NCI-H345 treated with DMSO at 0.1 percent for 48 hours (cell line): Measurements from ENCODE around the gene ZNF497.
"Not testable (repeated sequence)": the region's sequence is repeated elsewhere in the genome, so short reads cannot be mapped to it uniquely, and the experiment has no call there.

Experiments
- DNase-seq: peaks from one replicate; lab custom pipeline; 2025; ENCODE audit not compliant: unreplicated experiment; lab: John Stamatoyannopoulos, UW

ZNF497 gene

DNA sequence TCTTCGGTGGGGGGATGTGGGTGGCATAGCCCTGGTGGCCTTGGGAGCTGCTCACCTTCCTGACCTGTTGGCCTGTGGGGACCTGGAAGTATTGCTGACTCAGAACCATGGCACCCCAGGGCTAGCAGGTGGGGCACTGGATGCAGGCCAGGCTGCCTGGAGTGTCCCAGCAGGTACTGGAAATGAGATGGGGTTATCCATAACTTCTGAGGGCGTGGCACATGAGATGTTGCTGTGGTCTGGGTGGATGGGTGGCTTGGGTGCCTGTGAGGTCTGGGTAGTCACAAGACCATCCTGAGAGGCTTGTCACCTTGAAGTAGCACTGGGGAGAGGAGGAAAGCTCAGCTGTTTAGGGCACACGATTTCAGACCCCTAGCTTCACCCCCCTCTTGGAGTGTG lies 32.3 kb upstream of the ZNF497 start:
- no peak for DNase-seq

DNA sequence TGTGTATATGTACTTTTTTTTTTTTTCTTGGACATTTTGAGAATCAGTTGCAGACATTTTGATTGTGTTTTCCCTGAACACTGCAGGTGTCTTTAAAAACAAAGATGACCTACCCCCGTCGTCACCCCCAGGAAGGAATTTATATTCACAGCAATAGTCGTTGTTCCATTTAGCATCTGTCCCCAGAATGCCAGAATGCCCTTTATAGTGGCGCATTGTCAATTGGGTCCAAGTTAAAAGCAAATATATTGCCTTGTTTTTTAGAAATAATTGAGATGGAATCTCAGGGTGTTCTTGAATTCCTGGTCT lies 31.1 kb upstream of the ZNF497 start:
- DNase-seq = no peak

DNA sequence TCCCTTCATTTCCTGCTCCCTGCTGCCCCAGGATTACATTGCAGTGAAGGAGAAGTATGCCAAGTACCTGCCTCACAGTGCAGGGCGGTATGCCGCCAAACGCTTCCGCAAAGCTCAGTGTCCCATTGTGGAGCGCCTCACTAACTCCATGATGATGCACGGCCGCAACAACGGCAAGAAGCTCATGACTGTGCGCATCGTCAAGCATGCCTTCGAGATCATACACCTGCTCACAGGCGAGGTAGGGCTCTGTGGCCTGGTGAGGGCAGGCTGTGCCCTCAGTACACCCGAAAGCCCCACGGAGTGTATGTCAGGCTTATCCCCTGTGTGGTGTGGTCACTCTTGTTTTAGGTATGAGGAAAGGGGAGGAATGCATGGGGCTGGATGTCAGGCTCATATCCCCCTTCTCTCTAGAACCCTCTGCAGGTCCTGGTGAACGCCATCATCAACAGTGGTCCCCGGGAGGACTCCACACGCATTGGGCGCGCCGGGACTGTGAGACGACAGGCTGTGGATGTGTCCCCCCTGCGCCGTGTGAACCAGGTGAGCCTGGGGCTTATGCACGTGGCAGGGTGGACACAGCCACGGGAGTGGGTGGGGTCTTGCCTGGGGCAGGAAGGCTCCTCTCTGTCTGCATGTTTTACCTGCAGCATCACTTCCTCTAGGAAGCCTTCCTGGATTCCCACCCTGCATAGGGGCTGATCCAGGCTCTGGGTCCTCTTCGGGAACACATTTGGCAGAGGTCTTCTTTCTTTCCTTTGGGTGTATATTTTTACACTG lies 30.6 kb upstream of the ZNF497 start:
- DNase-seq = no peak

DNA sequence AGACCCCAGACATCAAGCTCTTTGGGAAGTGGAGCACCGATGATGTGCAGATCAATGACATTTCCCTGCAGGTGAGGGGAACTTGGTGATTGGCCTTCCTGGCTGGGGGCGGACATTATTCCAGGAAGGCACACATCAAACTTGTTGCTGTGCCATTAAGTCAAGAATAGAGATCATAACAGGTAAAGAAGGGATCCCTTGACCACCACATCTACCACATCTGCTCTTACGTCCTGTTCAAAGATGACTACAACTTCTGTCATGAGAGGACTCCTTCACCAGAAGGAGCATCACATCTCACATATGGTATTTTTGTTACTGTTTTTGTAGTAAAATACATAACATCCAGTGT lies 25.6 kb upstream of the ZNF497 start:
- no peak for DNase-seq

GRCh38 chr19:58387338-58388174 lies 25.0 kb upstream of the ZNF497 start:
- no peak for DNase-seq

- peak; percentile 83 for DNase-seq
Measured at GRCh38 chr19:58386576-58387337, 24.2 kb upstream of the ZNF497 start, which contains the start of gene RPS5. Gene RPS5 (plus strand): TSS chr19:58387269. CDS start chr19:58388138, 869 bp downstream.

DNA sequence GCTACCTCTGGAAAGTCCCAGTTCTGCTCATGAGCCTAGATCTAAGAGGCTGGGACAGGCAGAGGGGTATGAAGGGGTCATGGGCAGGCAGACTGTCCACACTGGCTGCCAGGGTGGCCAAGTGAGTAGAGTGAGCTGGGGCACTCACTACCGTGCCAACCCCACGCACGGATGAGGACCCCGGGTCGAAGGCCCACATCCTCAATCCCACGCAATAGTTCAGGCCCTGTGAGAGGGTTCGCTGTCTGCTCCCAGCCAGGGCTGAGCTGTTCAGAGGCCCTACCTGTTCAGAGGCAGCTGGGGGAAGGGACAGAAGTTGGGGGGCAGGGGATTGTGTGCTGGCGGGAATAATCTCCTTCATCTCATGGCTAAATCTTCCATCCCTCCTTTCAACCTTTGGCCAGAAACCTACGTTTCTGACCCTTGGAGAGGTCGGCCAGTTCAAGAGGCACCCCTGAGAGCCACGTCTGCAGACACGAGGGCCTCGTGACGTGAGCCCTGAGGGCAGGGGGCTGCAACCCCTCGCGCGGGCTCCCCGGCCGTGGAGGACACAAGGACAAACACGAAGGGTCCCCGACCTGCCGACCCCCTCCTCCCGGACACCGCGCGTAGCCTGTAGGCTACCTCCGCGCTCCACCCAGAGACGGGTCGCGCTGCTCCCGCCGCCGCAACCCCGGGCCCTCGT lies 23.5 kb upstream of the ZNF497 start:
- DNase-seq = no peak

GRCh38 chr19:58385313-58385890 lies 22.9 kb upstream of the ZNF497 start:
- DNase-seq = no peak

DNA sequence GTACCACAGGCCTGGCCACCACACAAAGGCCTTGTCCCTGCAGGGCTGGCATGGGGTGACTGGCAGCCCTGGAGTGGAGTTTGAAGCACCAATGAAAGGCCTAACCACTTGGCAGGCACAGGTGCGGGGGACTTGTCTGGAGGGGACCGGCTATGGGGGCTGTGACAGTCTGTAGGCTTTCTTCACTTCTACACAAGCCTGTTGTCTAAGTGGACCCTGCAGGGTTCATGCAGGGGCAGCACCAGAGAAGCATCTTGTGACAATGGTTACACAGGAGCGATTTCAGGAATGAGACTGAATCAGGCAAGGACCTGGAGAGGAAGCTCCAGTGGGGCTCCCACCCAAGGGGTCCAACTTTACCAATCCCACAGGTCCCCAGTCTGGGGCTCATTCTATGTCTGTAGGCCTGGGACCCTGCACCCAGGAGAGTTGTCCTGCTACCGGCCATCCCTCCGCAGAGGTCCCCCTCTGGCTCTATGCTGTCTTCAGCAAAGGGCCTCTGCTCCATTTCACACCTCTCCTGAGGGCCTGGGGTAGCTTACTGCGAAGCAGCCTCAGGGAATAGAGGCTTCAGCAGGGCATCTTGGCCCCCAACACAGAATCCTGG lies 20.5 kb upstream of the ZNF497 start:
- no peak for DNase-seq

DNA sequence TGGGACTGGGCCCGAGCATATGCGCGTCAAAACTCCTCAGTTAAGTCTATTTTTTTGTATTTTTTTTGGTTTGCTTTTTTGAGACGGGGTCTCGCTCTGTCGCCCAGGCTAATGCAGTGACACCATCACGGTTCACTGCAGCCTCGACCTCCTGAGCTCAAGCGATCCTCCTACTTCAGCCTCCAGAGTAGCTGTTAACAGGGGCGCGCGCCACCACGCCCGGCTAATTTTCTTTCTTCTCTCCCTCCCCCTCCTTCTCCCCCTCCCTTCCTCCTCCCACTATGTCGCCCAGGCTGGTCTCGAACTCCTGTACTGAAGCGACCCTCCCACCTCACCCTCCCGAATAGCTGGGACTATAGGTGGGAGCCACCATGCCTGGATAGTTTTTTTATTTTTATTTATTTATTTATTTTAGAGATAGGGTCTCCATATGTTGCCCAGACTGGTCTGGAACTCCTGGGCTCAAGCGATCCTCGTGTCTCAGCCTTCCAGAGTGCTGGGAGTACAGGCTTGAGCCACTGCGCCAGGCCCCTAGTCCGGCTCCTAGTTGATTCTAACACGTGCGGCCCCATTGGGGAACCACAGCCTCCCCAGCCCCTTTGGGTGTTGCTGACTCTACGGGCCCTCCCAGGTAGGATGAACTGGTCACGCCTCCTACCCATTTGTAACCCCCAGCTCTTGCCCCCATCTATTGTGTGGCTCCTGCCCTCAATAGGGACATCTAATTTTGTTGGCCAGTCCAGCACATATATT lies 19.1 kb upstream of the ZNF497 start:
- no peak for DNase-seq

DNA sequence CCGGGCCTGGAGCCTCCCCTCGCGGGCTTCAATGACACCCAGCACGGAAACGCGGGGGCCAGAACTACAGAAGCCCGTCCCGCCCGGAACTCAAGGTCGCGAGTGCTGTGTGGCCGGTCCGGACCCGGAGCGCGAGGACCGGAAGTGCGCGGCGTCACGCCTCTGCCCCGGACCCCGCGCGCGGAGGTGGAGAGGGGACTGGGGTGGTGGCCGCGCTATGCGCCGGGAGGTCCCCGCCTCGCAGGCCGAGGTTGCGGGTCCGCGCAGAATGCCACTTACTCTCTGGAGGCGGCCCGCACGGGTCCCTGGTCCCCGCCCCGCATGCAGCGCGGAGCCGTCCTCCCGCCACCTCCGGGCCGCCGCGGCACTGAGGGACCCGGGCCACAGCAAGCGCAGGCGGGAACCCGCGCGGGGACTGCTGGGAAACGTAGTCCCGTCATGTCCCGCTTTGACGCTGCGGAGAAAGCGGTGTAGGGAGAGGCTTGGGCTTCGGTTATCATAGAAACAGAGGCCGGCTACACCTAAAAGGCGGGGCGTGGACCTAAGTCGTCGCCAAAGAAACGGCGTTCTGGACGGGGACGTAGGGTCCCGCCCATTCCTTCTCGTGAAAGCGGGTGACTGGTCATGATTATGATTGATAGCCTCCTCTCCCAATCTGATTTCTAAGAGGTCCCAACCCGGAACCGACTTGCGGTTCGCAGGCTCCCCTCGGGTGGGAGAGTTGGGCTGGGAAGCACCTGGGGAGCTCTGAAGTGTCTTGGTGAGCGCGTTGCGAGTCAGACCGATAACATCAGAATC lies 18.3 kb upstream of the ZNF497 start, which contains the start of gene ZNF837:
Gene ZNF837, minus strand, starts transcription at position 369 of the 798 bp plus-strand sequence. CDS start 11,698 bp downstream, outside the sequence.
- DNase-seq = peak; percentile 92

DNA sequence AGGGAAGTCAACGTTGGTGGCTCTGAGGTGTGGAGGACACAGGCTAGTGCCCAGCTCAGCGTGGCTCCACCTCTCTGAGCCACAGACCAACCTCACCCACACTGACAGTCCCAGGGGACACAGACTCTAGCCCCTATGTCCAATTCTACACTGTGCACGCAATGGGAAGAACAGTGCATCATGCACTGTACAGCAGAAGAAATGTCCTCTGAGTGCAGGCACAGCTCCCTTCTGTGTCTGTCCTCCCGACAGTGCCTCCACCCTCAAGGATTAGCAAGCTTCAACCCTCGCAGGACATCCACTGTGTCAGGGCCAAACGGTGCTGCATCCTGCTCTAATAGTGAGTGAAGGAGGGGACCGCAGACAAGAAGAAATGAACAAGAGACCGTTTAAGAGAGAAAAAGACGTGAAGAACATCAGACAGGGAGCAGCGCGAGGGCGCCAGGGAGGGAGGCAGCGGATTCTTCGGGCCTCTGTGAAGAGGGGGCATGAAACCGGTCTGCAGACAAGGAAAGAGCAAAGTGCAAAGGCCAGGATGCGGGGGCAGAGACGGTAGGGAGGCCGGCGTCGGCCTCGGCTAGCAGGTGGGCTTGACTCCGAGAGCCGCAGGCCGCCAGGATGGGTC lies 17.6 kb upstream of the ZNF497 start:
- no peak for DNase-seq

DNA sequence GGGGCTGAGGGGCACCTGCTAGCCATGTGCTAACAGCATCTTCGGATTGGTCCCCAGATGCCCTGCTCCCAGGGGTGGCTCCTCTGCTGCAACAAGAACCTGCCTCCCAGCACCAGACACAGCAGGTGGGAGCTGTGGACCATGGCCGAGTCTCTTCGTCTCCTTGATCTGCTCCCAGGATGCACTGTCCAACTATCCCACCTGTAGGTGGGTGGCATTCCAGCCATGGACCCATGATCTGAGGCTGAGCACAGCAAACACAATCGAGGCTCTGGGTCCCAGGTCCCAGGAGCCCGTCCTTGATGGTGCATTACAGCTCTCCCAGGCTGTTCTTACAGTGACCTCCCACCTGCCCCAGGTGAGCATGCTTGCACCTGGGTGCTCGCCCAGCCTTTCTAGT lies 16.7 kb upstream of the ZNF497 start:
- DNase-seq = no peak

DNA sequence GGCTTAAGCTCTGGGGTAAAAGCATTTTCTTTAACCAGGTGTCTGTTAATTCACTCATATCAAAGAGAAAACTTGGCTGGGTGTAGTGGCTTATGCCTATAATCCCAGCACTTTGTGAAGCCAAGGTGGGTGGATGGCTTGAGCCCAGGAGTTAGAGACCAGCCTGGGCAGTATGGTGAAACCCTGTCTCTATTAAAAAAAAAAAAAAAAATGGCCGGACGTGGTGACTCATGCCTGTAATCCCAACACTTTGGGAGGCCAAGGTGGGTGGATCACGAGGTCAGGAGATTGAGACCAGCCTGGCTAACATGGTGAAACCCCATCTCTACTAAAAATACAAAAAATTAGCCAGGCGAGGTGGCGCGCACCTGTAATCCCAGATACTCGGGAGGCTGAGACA lies 14.2 kb upstream of the ZNF497 start:
- DNase-seq = not testable (repeated sequence)

DNA sequence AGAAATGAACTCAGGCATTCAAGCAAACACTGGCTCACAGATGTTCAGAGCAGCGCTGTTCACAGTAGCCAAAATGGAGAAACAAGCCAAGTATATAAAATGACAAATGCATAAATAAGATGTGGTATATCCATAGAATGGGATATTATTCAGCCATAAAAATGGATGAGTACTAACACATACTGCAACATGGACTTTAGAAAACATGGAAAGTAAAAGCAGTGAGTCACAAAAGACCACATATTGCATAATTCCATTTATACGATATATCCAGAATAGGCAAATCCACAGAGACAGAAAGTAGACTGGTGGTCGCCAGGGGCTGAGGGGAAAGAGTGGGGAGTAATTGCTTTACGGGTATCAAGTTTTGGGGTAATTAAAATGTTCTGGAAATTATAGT lies 11.6 kb upstream of the ZNF497 start:
- no peak for DNase-seq

GRCh38 chr19:58372311-58373133 lies 10.0 kb upstream of the ZNF497 start:
- DNase-seq = no peak

DNA sequence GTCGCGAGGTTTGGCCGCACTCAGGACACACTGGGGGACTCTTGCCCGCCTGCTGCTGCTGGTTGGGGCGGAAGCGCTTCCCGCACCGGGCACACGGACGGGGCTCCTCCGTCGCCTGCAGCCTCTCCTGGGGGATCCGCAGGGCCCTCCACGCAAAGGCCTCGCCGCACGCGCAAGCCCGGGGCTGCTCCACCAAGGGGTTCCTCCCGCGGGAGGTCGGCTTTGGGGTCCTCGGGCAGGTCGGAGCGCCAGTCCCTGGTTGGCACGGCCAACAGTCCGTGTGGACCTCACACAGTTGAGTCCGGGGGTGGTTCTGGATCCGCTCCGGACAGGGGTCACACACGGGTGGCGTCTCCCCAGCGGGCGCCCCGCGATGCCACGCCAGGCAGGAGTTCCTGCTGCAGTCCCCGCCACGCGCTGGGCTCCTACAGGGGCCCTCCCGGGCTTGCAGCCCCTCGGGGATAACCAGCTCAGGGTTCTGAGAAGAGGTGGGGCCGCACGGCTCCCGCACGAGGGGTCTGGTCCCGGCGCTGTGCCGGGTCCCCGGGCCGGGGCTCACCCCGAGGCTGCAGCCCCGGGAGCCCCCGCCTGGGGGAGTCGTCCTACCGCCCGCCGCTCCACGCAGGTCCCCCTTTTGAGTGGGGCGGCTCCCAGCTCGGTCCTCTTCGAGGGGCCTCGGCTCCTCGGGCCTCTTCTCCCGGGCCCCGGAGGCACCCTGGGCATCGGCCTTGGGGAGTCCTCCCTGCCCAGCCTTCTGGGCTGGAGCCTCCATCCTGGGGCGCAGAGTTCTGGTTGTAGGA lies 6.2 kb upstream of the ZNF497 start:
- no peak for DNase-seq
